ENCODE results near the gene HLA-A. TPM values are rescaled to one million over a fixed set of nuclear protein-coding genes. Genes with fewer than 3 reads are reported as not detected.

Gene HLA-A
- total RNA-seq = 1,000 to 10,000 TPM in 2 of 3 donors, 100 to 1,000 TPM in 1; 833 to 1,988 (median 1,901) TPM
- long read RNA-seq, donor 1, transcript HLA-A-203 (8 exons, 1,611 nt) = major isoform, 931 of 1,226 reads
- long read RNA-seq, donor 1, partial matches to known transcripts = 240 of 1,226 reads
- long read RNA-seq, donor 1, other reads (novel, unspliced or antisense) = 54 of 1,226 reads
- long read RNA-seq, donor 2, transcript HLA-A-203 (8 exons, 1,611 nt) = major isoform, 1,881 of 2,459 reads
- long read RNA-seq, donor 2, transcript HLA-A-202 (8 exons, 1,854 nt) = minor isoform, 390 of 2,459 reads
- long read RNA-seq, donor 2, partial matches to known transcripts = 111 of 2,459 reads
- long read RNA-seq, donor 2, other reads (novel, unspliced or antisense) = 77 of 2,459 reads

DNA sequence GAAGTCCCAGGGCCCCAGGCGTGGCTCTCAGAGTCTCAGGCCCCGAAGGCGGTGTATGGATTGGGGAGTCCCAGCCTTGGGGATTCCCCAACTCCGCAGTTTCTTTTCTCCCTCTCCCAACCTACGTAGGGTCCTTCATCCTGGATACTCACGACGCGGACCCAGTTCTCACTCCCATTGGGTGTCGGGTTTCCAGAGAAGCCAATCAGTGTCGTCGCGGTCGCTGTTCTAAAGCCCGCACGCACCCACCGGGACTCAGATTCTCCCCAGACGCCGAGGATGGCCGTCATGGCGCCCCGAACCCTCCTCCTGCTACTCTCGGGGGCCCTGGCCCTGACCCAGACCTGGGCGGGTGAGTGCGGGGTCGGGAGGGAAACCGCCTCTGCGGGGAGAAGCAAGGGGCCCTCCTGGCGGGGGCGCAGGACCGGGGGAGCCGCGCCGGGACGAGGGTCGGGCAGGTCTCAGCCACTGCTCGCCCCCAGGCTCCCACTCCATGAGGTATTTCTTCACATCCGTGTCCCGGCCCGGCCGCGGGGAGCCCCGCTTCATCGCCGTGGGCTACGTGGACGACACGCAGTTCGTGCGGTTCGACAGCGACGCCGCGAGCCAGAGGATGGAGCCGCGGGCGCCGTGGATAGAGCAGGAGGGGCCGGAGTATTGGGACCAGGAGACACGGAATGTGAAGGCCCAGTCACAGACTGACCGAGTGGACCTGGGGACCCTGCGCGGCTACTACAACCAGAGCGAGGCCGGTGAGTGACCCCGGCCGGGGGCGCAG, at the start of gene HLA-A:
HLA-A (plus strand) TSS at position 258 of the 778 bp plus-strand sequence; CDS start at position 280, 22 bp downstream.
- H3K36me3 ChIP-seq (ENCODE audit: low read depth) = no peaks in the 10 kb centered on the region
- DNase-seq (peak; percentile 93 to 94 (median 93)), ATAC-seq (peak; percentile 97)
- TF ChIP-seq, protein P1, sequence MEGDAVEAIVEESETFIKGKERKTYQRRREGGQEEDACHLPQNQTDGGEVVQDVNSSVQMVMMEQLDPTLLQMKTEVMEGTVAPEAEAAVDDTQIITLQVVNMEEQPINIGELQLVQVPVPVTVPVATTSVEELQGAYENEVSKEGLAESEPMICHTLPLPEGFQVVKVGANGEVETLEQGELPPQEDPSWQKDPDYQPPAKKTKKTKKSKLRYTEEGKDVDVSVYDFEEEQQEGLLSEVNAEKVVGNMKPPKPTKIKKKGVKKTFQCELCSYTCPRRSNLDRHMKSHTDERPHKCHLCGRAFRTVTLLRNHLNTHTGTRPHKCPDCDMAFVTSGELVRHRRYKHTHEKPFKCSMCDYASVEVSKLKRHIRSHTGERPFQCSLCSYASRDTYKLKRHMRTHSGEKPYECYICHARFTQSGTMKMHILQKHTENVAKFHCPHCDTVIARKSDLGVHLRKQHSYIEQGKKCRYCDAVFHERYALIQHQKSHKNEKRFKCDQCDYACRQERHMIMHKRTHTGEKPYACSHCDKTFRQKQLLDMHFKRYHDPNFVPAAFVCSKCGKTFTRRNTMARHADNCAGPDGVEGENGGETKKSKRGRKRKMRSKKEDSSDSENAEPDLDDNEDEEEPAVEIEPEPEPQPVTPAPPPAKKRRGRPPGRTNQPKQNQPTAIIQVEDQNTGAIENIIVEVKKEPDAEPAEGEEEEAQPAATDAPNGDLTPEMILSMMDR (IDR thresholded peaks at IDR 0.05) = no peak
- H3K9me3 ChIP-seq = no peaks in the 10 kb centered on the region
- intact Hi-C loops (cut with DNase I, micrococcal nuclease) = no loop called here
- peak within 1 kb of the TSS; percentile 95 for H3K4me3 ChIP-seq
- H3K4me1 ChIP-seq (ENCODE audit: low read depth) = peaks cover 18% of the 10 kb centered on the region

GRCh38 chr6:29892696-29893095, 49.6 kb upstream of the HLA-A start:
- H3K9me3 ChIP-seq = no peaks in the 10 kb centered on the region
- ATAC-seq = no peak

DNA sequence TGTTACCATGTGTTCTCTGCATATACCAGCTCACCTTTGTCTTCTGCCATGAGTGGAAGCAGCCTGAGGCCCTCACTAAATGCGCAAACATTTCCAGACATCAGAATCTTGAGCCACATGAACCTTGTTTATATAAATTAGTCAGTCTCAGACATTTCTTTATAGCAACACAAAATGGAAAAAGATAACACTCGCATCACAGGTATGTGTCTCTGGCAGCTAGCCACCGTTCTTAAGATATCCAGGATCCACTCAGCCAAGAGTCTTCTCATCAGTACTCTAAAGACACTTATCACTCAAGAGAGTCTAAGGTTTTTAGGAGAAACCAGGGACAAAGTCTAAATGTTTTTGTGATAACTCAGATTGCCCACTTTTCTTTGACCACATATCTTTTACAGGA, 43.1 kb upstream of the HLA-A start:
- Histone ChIP-seq H3K4me3 (no peak overlapping the region), H3K36me3 (ENCODE audit: low read depth) (no peaks in the 10 kb centered on the region), H3K4me1 (ENCODE audit: low read depth) (no peaks in the 10 kb centered on the region), H3K9me3 (no peaks in the 10 kb centered on the region)
- DNase-seq (no peak), ATAC-seq (no peak)
- TF ChIP-seq, protein P1 (IDR thresholded peaks at IDR 0.05) = no peak
- intact Hi-C loops (cut with DNase I, micrococcal nuclease) = no loop called here

More at GRCh38 chr6:29892696-29893095, 49.6 kb upstream of the HLA-A start:
- Histone ChIP-seq H3K36me3 (ENCODE audit: low read depth) (no peaks in the 10 kb centered on the region), H3K4me3 (no peak overlapping the region), H3K4me1 (ENCODE audit: low read depth) (no peaks in the 10 kb centered on the region)
- intact Hi-C loops (cut with DNase I, micrococcal nuclease) = no loop called here
- no peak for DNase-seq
- TF ChIP-seq, protein P1 (IDR thresholded peaks at IDR 0.05) = no peak

GRCh38 chr6:29905286-29905685, 37.0 kb upstream of the HLA-A start:
- H3K4me1 ChIP-seq (ENCODE audit: low read depth) = no peaks in the 10 kb centered on the region
- intact Hi-C loops (cut with DNase I, micrococcal nuclease) = no loop called here
- no peak overlapping the region for H3K4me3 ChIP-seq
- ATAC-seq = no peak
- DNase-seq = no peak
- H3K9me3 ChIP-seq = no peaks in the 10 kb centered on the region
- no peaks in the 10 kb centered on the region for H3K36me3 ChIP-seq (ENCODE audit: low read depth)
- TF ChIP-seq, protein P1 (IDR thresholded peaks at IDR 0.05) = no peak

DNA sequence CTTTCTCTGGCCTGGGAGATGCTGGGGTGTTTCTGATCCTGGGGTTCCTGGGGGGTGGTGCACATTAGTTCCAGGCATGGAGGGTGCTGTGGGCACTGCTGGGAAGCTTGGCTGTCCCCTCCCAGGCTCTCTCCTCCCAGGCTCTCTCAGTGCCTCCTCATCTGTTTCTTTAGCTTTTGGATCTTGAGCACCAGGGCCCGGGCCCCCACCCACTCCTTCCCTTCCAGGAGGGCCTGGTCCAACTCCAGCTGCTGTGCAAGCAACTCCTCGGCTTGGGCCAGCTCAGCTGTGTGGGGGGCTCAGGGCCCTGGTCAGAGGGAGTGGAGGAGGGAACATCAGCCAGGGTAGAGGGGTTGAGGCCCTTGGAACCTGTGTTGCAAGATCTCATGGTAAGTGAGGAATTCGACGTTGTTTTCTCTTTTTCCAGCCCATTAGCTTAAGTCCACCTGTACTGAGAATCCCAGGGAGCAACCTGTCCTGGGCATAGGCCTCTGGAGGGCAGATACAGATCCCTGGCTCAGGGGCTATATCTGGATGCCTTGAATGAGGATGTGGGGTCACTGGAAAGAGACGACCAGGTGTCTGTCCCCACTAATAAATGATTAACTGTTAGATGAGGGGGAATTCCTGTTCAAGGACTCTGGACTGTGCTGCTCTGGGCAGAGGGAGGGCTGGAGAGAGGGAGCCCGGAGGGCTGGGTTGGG, 34.5 kb upstream of the HLA-A start:
- Histone ChIP-seq H3K9me3 (no peaks in the 10 kb centered on the region), H3K36me3 (ENCODE audit: low read depth) (no peaks in the 10 kb centered on the region), H3K4me3 (no peak overlapping the region), H3K4me1 (ENCODE audit: low read depth) (no peaks in the 10 kb centered on the region)
- ATAC-seq (peak; percentile 19), DNase-seq (no peak)
- intact Hi-C loops (cut with DNase I, micrococcal nuclease) = no loop called here
- TF ChIP-seq, protein P1 (IDR thresholded peaks at IDR 0.05) = no peak
